Measurements from ENCODE around the gene LUZP2.

LUZP2 gene

GRCh38 chr11:24739637-24740036 is 242.8 kb downstream of the LUZP2 start:
- no peaks in the 10 kb centered on the region for H3K36me3 ChIP-seq (ENCODE audit: control insufficient read depth, insufficient read depth, low read length)
- DNase-seq (ENCODE audit: extremely low read depth, insufficient read length): no peak
- TF ChIP-seq, protein P1, sequence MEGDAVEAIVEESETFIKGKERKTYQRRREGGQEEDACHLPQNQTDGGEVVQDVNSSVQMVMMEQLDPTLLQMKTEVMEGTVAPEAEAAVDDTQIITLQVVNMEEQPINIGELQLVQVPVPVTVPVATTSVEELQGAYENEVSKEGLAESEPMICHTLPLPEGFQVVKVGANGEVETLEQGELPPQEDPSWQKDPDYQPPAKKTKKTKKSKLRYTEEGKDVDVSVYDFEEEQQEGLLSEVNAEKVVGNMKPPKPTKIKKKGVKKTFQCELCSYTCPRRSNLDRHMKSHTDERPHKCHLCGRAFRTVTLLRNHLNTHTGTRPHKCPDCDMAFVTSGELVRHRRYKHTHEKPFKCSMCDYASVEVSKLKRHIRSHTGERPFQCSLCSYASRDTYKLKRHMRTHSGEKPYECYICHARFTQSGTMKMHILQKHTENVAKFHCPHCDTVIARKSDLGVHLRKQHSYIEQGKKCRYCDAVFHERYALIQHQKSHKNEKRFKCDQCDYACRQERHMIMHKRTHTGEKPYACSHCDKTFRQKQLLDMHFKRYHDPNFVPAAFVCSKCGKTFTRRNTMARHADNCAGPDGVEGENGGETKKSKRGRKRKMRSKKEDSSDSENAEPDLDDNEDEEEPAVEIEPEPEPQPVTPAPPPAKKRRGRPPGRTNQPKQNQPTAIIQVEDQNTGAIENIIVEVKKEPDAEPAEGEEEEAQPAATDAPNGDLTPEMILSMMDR (IDR thresholded peaks at IDR 0.05; ENCODE audit: insufficient read depth, low read length, poor library complexity, severe bottlenecking): no peak
- no peaks in the 10 kb centered on the region for H3K27me3 ChIP-seq (replicated peaks; ENCODE audit: control insufficient read depth, insufficient read depth, low read length)
- no peak overlapping the region for H3K4me3 ChIP-seq (replicated peaks; ENCODE audit: low read depth, low read length)

GRCh38 chr11:24747275-24748251 is 250.7 kb downstream of the LUZP2 start:
- no peak for DNase-seq (ENCODE audit: extremely low read depth, insufficient read length)
- Histone ChIP-seq H3K36me3 (ENCODE audit: control insufficient read depth, insufficient read depth, low read length) (no peaks in the 10 kb centered on the region), H3K27me3 (replicated peaks; ENCODE audit: control insufficient read depth, insufficient read depth, low read length) (no peaks in the 10 kb centered on the region), H3K4me3 (replicated peaks; ENCODE audit: low read depth, low read length) (no peak overlapping the region)
- TF ChIP-seq, protein P1 (IDR thresholded peaks at IDR 0.05; ENCODE audit: insufficient read depth, low read length, poor library complexity, severe bottlenecking): no peak

- no peak for DNase-seq (ENCODE audit: extremely low read depth, insufficient read length)
- Histone ChIP-seq H3K36me3 (ENCODE audit: control insufficient read depth, insufficient read depth, low read length) (no peaks in the 10 kb centered on the region), H3K4me3 (replicated peaks; ENCODE audit: low read depth, low read length) (no peak overlapping the region), H3K27me3 (replicated peaks; ENCODE audit: control insufficient read depth, insufficient read depth, low read length) (no peaks in the 10 kb centered on the region)
- TF ChIP-seq, protein P1 (IDR thresholded peaks at IDR 0.05; ENCODE audit: insufficient read depth, low read length, poor library complexity, severe bottlenecking): no peak
These were observed 251.4 kb downstream of the LUZP2 start for GRCh38 chr11:24748261-24748660.

GRCh38 chr11:24754406-24754805 is 257.6 kb downstream of the LUZP2 start:
- no peak for DNase-seq (ENCODE audit: extremely low read depth, insufficient read length)
- H3K4me3 ChIP-seq (replicated peaks; ENCODE audit: low read depth, low read length): no peak overlapping the region
- H3K27me3 ChIP-seq (replicated peaks; ENCODE audit: control insufficient read depth, insufficient read depth, low read length): no peaks in the 10 kb centered on the region
- TF ChIP-seq, protein P1 (IDR thresholded peaks at IDR 0.05; ENCODE audit: insufficient read depth, low read length, poor library complexity, severe bottlenecking): no peak
- H3K36me3 ChIP-seq (ENCODE audit: control insufficient read depth, insufficient read depth, low read length): no peaks in the 10 kb centered on the region

DNA sequence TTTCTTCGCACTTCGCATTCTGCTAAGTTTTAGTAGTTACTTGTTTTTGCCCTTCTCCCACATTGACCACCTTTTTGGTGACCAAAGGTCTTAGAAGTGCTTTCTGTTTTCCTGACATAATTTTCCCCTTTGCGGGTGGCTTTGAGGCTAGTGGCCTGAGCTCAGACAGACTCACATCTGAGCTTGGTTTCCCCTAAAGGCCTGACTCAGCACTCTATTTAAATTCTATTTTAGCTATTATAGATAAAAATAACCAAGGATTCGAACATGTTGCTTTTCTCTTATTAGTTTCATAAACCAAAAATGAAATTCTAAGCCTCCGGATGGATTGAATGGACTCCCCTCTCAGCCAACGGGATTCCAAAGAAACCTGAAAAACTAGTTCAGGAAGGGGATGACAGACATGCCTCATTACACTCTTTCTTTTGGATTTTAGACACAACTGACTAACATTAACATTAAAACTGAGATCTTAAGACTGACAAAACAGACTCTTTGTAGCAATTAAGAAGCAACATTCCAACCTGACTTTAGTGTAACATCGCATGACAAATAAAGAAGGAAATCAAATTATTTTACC is 258.5 kb downstream of the LUZP2 start:
- no peaks in the 10 kb centered on the region for H3K36me3 ChIP-seq (ENCODE audit: control insufficient read depth, insufficient read depth, low read length)
- H3K27me3 ChIP-seq (replicated peaks; ENCODE audit: control insufficient read depth, insufficient read depth, low read length): no peaks in the 10 kb centered on the region
- H3K4me3 ChIP-seq (replicated peaks; ENCODE audit: low read depth, low read length): no peak overlapping the region
- DNase-seq (ENCODE audit: extremely low read depth, insufficient read length): no peak
- TF ChIP-seq, protein P1 (IDR thresholded peaks at IDR 0.05; ENCODE audit: insufficient read depth, low read length, poor library complexity, severe bottlenecking): no peak
